Raji (cell line): ENCODE data around the gene STK32C.

Source experiments
- POLR2A ChIP-seq: IDR thresholded peaks from 2 replicates; pipeline ENCODE4 v1.6.1; 2011; ENCODE audit warnings: low read depth, low read length, control low read depth; ENCODE audit not compliant: insufficient read depth

STK32C gene

GRCh38 chr10:132223156-132223590, 84.6 kb downstream of the STK32C start:
- TF ChIP-seq POLR2A: no peak

- no peak for TF ChIP-seq POLR2A
Measured at GRCh38 chr10:132222726-132223125, 85.0 kb downstream of the STK32C start.

GRCh38 chr10:132220061-132220460, 87.7 kb downstream of the STK32C start:
- TF ChIP-seq POLR2A: no peak

DNA sequence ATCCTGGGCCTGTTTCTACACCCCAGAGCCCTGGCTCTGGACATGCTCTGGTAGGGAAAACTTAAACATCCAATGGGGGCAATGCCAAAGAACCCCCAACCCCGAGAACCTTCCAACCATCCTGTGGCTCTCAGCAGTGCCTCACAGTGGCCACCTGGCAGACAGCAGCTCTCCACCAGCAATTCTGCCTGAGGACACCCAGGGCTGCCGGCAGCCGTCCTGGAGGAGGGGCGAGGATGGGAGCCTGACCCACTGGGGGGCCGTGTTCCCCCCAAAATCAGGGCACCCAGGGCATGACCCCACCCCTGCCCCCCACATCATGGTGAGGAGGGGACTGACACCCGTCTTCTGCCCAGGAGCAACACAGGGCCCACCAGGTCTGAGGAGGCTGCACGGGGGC, 88.3 kb downstream of the STK32C start:
- TF ChIP-seq POLR2A: no peak

DNA sequence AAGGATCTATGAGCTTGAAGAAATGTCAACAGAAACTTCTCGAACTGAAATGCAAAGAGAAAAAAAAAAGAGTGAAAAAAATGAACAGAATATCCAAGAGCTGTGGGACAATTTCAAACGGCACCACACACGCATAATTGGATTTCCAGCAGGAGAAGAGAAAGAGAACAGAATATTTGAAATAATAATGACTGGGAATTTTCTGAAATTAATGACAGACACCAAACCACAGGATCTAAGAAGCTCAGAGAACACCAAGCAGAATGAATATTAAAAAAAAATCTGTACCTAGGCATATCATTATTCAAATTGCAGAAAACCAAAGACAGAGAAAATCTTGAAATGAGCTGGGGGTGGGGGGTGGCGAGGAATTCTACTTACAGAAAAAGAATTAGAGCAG, 93.8 kb downstream of the STK32C start:
- TF ChIP-seq POLR2A: no peak

DNA sequence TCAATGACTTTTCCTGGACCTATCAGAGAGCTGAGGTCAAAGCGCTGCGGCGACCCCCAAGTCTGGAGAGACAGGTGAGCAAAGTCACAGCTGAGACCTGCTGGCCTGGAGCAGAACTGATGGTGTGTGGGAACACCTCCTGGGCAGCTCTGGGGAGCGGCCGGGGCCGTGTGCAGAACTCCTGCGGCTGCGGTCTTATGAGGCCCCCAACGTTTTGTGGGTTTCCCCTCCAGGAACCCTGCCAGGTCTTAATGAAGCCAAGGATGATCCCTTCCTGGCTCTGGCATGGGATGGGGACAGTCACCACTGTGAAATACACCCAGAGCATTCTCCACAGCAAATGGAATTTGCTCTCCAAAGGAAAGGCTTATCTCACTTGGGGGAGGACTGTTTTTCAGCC, 94.9 kb downstream of the STK32C start:
- no peak for TF ChIP-seq POLR2A

GRCh38 chr10:132211246-132211645, 96.5 kb downstream of the STK32C start:
- no peak for TF ChIP-seq POLR2A

GRCh38 chr10:132210766-132211165, 97.0 kb downstream of the STK32C start:
- no peak for TF ChIP-seq POLR2A

GRCh38 chr10:132209978-132210530, 97.7 kb downstream of the STK32C start:
- no peak for TF ChIP-seq POLR2A

GRCh38 chr10:132209130-132209529, 98.6 kb downstream of the STK32C start:
- no peak for TF ChIP-seq POLR2A

- no peak for TF ChIP-seq POLR2A
Measured at GRCh38 chr10:132208462-132209050, 99.2 kb downstream of the STK32C start.

- TF ChIP-seq POLR2A: no peak
Measured at GRCh38 chr10:132207536-132208461, 100.0 kb downstream of the STK32C start.

GRCh38 chr10:132206806-132207535, 100.8 kb downstream of the STK32C start:
- no peak for TF ChIP-seq POLR2A

DNA sequence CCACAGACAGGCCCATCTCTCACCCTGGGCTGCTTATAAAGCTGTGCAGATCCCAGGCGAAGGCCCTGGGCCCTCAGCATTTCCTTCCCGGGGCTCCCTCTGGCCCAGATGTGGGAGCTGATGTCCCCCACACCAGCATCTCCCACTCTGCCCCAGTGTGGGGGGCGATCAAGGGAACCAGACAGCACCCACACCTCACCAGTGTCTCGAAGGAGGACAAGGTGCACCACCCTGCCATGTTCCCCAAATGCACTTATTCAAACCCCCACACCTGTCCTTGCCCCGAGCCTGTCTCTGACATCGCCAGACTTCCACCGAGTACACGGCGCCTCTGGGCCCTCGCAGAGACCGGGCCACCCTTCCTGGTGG, 101.4 kb downstream of the STK32C start:
- TF ChIP-seq POLR2A: no peak

- no peak for TF ChIP-seq POLR2A
Measured at GRCh38 chr10:132205650-132206376, 101.9 kb downstream of the STK32C start.
